ENCODE results near the gene ACACA. TPM values are rescaled to one million over a fixed set of nuclear protein-coding genes. Genes with fewer than 3 reads are reported as not detected.
A peak's percentile ranks its signal among the peaks of the same experiment; 100 is the strongest.

ACACA gene
- total and polyA plus RNA-seq, 9 of the 15 experiments (the other 6 are each of a cell fraction or from before 2014, with no cell fraction given): 35.9 to 135 (median 88.4) TPM

GRCh38 chr17:37405955-37406634 lies 541 bp downstream of the ACACA start (continued):
- peak; percentile 69 for TF ChIP-seq ZBTB40 (IDR thresholded peaks at IDR 0.05)
- no peak for TF ChIP-seq ZBTB40 (CRISPR knock-in tag; IDR thresholded peaks at IDR 0.05)
- TF ChIP-seq MNT (conservative IDR thresholded peaks at IDR 0.05): peak in 1 of 2 experiments; percentile 51; a peak in 2 of 4 replicates
- TF ChIP-seq TCFL5 (CRISPR knock-in tag; conservative IDR thresholded peaks at IDR 0.05): no peak
- TF ChIP-seq ZBTB11 (CRISPR knock-in tag; IDR thresholded peaks at IDR 0.05): 0 out of 6 replicates have a peak, but pooled peaks of 1 of the 3 experiments have one; percentile 23
- no peak for TF ChIP-seq PHB (CRISPR knock-in tag; IDR thresholded peaks at IDR 0.05)
- no peak for TF ChIP-seq ZFP91 (CRISPR knock-in tag; IDR thresholded peaks at IDR 0.05)
- TF ChIP-seq SAP30 (IDR thresholded peaks at IDR 0.05; ENCODE audit: borderline replicate concordance, insufficient read depth, low read depth, low read length, poor library complexity, severe bottlenecking): no peak
- TF ChIP-seq NFRKB (IDR thresholded peaks at IDR 0.05; ENCODE audit: low read depth): 0 out of 2 replicates have a peak, but pooled peaks have one; percentile 21

All from K562 (cell line).